ENCODE data around the gene SFXN3.

GRCh38 chr10:101033276-101033675 is 2.2 kb downstream of the SFXN3 start:
- TF ChIP-seq TAF1 (IDR thresholded peaks at IDR 0.05; ENCODE audit: borderline replicate concordance, low read depth, low read length) = no peak
- TF ChIP-seq POLR2AphosphoS5 (IDR thresholded peaks at IDR 0.05; ENCODE audit: low read depth, low read length) = no peak
- TF ChIP-seq POLR2A (IDR thresholded peaks at IDR 0.05; ENCODE audit: low read depth, low read length) = no peak
